K562 (cell line): ENCODE results near the gene EPN2. TPM values are rescaled to one million over a fixed set of nuclear protein-coding genes. Genes with fewer than 3 reads are reported as not detected.

Experiments used
- ATAC-seq: fragments of 200-7000 bp; cut with Tn5 transposase; 3 replicates; pipeline ENCODE4 v1.9.1; 2020; ENCODE audit warnings: moderate library complexity
- BruUV-seq: library from RNA; stranded (reverse); fragments of 400-500 nt; replicated peaks from 2 replicates; lab custom pipeline; 2021; lab: Mats Ljungman, UMichigan
- CTCF ChIA-PET: fragments of 300-600 bp; formaldehyde crosslinking; extraction: SDS; loops from one replicate; lab custom pipeline; 2021; ENCODE audit warnings: low intra/inter-chr PET ratio; lab: Yijun Ruan, JAX
- POLR2A ChIA-PET: fragments of 300-600, 350-650 bp; sonication (Branson Sonifier 250); formaldehyde crosslinking; extraction: SDS; loops from one replicate; lab custom pipeline; 2021; ENCODE audit warnings: antibody characterized with exemption, inconsistent platforms; lab: Yijun Ruan, JAX
- DNase-seq, 4 experiments: peaks; one replicate each; pipeline versions ENCODE4 v3.0.0 to v3.0.0-alpha.2; 2011 to 2018; ENCODE audit warnings: low spot score in 3 of 4, mixed read lengths in 3 of 4; ENCODE audit errors: extremely low read depth in 1 of 4
- FAIRE-seq: peaks from 2 replicates; lab custom pipeline; 2011; peaks lifted over from hg19 to GRCh38; lab: Jason Lieb, UNC
- H2AFZ ChIP-seq: 2 replicates; pipeline ENCODE4 v1.6.0; 2011; ENCODE audit warnings: low read depth, low read length, control low read depth, inconsistent platforms
- H3K27ac ChIP-seq: fragments of 200-600 bp; 3 replicates; pipeline ENCODE4 v1.8.0; 2011; ENCODE audit warnings: low read depth, mild to moderate bottlenecking, control low read depth, inconsistent platforms, low read length, moderate library complexity, mixed read lengths; ENCODE audit errors: extremely low read depth
- H3K27me3 ChIP-seq, 2 experiments: fragments of 300-600 bp in 1 of 2; 2 replicates in 1 of 2; 3 replicates in 1 of 2; pipeline versions ENCODE4 v1.6.0 to v1.8.0; 2011; ENCODE audit warnings: inconsistent platforms in 2 of 2, low read length in 2 of 2, mild to moderate bottlenecking in 1 of 2, mixed read lengths in 1 of 2, moderate library complexity in 1 of 2; ENCODE audit not compliant: control insufficient read depth in 2 of 2, insufficient read depth in 2 of 2
- H3K36me3 ChIP-seq: fragments of 300-600 bp; 3 replicates; pipeline ENCODE4 v1.8.0; 2011; ENCODE audit warnings: mild to moderate bottlenecking, low read length, inconsistent platforms; ENCODE audit not compliant: control insufficient read depth, insufficient read depth
- H3K4me1 ChIP-seq, 2 experiments: fragments of 200-600 bp in 1 of 2; replicated peaks in 1 of 2; 2 replicates in 1 of 2; 3 replicates in 1 of 2; pipeline versions ENCODE4 v1.5.1 to v1.8.0; 2011; ENCODE audit warnings: inconsistent platforms in 2 of 2, low read length in 2 of 2, mild to moderate bottlenecking in 1 of 2, mixed read lengths in 1 of 2, moderate library complexity in 1 of 2; ENCODE audit not compliant: control insufficient read depth in 2 of 2, insufficient read depth in 2 of 2
- H3K4me2 ChIP-seq: 2 replicates; pipeline ENCODE4 v1.6.1; 2011; ENCODE audit warnings: low read length, control low read depth, inconsistent platforms, mixed read lengths; ENCODE audit not compliant: insufficient read depth
- H3K4me3 ChIP-seq: fragments of 200-600 bp; sonication (generic), shearing (Covaris generic); 2 replicates; pipeline ENCODE4 v1.5.1; 2016; ENCODE audit warnings: control low read depth, inconsistent platforms
- H3K79me2 ChIP-seq: fragments of 200-600 bp; 3 replicates; pipeline ENCODE4 v1.8.0; 2011; ENCODE audit warnings: low read length, inconsistent platforms; ENCODE audit not compliant: control insufficient read depth, insufficient read depth
- H3K9ac ChIP-seq, 2 experiments: 2 replicates each; pipeline versions ENCODE4 v1.6.0 to v1.6.1; 2011; ENCODE audit warnings: low read depth in 2 of 2, low read length in 2 of 2, control low read depth in 1 of 2, inconsistent platforms in 1 of 2, mild to moderate bottlenecking in 1 of 2, mixed read lengths in 1 of 2; ENCODE audit not compliant: insufficient read depth in 1 of 2
- H3K9me1 ChIP-seq: one replicate; pipeline ENCODE4 v1.6.0; 2011; ENCODE audit warnings: inconsistent platforms, mild to moderate bottlenecking, low read length, moderate library complexity; ENCODE audit not compliant: control insufficient read depth, insufficient read depth
- H3K9me3 ChIP-seq: replicated peaks from 2 replicates; pipeline ENCODE4 v1.5.1; 2011; ENCODE audit warnings: low read depth, low read length, inconsistent platforms; ENCODE audit not compliant: control insufficient read depth, insufficient read depth
- H4K20me1 ChIP-seq: replicated peaks from 2 replicates; pipeline ENCODE4 v1.6.1; 2011; ENCODE audit warnings: low read length, inconsistent platforms, mixed read lengths; ENCODE audit not compliant: control insufficient read depth, insufficient read depth
- CHD1 ChIP-seq: fragments of 200-600 bp; sonication (generic); IDR thresholded peaks from one replicate; pipeline ENCODE4 v1.6.1; 2012; ENCODE audit warnings: mild to moderate bottlenecking, moderate library complexity, low read length, inconsistent platforms
- ERF ChIP-seq: fragments of 450-650 bp; formaldehyde crosslinking; IDR thresholded peaks from 2 replicates; pipeline ENCODE4 v1.4.0; 2020; ENCODE audit warnings: mild to moderate bottlenecking, mixed read lengths
- WGBS: fragments of 100-300 bp; shearing (Covaris generic); methylation state at CpG from one replicate; pipeline ENCODE4 v1.1.6; 2016; ENCODE audit warnings: low coverage, mixed read lengths; ENCODE audit not compliant: insufficient coverage; ENCODE audit errors: missing lambda C conversion rate; 5-methylcytosine and 5-hydroxymethylcytosine counted together
- in situ Hi-C: fragments of 300-500 bp; cut with MboI; formaldehyde crosslinking; loops from 4 replicates; pipeline ENCODE4 v1.15.0; 2018; ENCODE audit warnings: inconsistent platforms, mixed read lengths
- intact Hi-C: fragments of 100-400 bp; cut with micrococcal nuclease; formaldehyde crosslinking; loops from 2 replicates; pipeline ENCODE4 v1.14.2; 2022
- polyA plus RNA-seq, 8 experiments: library from polyadenylated mRNA; depleted of rRNA in 4 of 8; stranded (reverse) in 5 of 8; unstranded in 3 of 8; fragments of >200 nt; fragmentation: Nextera tagmentation in 2 of 8; fragmentation: Illumina TruSeq in 1 of 8; extraction: Ambion mirVana in 2 of 8; extraction: Trizol in 1 of 8; gene quantifications; 2 replicates each; pipeline versions ENCODE4 v1.2.1 to v1.2.3, GENCODE V29; 2011 to 2014; ENCODE audit warnings: inconsistent platforms in 1 of 8, missing spikeins in 1 of 8
- total RNA-seq, 7 experiments: library from RNA; depleted of rRNA in 6 of 7; stranded (reverse); fragments of >200 nt in 6 of 7; fragmentation: Illumina TruSeq in 2 of 7; extraction: Trizol in 2 of 7; gene quantifications; 2 replicates each; pipeline versions ENCODE4 v1.2.1 to v1.2.3, GENCODE V29; 2011 to 2021; ENCODE audit warnings: low replicate concordance in 1 of 7
- TF ChIP-seq, protein P1 (sequence below): fragments of 450-650 bp; conservative IDR thresholded peaks from 2 replicates; pipeline ENCODE4 v1.6.1; 2016; ENCODE audit warnings: missing genetic modification characterization, low read depth, mild to moderate bottlenecking, missing compliant biosample characterization, moderate library complexity
- TF ChIP-seq, protein P2 (sequence below): fragments of 450-650 bp; IDR thresholded peaks from 2 replicates; pipeline ENCODE4 v1.6.1; 2016

Gene EPN2
- total and polyA plus RNA-seq, 9 of the 15 experiments (the other 6 are each of a cell fraction or from before 2014, with no cell fraction given) = 1.0 to 12.9 (median 8.9) TPM

- intact Hi-C loops = no loop called here
- no peak for TF ChIP-seq ERF (CRISPR knock-in tag)
- TF ChIP-seq, protein P1, sequence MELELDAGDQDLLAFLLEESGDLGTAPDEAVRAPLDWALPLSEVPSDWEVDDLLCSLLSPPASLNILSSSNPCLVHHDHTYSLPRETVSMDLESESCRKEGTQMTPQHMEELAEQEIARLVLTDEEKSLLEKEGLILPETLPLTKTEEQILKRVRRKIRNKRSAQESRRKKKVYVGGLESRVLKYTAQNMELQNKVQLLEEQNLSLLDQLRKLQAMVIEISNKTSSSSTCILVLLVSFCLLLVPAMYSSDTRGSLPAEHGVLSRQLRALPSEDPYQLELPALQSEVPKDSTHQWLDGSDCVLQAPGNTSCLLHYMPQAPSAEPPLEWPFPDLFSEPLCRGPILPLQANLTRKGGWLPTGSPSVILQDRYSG (tag) = 0 out of 2 replicates have a peak, but pooled peaks have one; percentile 19
- TF ChIP-seq, protein P2, sequence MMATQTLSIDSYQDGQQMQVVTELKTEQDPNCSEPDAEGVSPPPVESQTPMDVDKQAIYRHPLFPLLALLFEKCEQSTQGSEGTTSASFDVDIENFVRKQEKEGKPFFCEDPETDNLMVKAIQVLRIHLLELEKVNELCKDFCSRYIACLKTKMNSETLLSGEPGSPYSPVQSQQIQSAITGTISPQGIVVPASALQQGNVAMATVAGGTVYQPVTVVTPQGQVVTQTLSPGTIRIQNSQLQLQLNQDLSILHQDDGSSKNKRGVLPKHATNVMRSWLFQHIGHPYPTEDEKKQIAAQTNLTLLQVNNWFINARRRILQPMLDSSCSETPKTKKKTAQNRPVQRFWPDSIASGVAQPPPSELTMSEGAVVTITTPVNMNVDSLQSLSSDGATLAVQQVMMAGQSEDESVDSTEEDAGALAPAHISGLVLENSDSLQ = peak; percentile 78
- peak; percentile 16 for TF ChIP-seq CHD1
- CTCF ChIA-PET = no interaction called here
Measured at GRCh38 chr17:19376811-19377210, 139.6 kb downstream of the EPN2 start.

More at GRCh38 chr17:19376811-19377210, 139.6 kb downstream of the EPN2 start:
- H3K9ac ChIP-seq = peak overlapping the region in 1 of 2 experiments; percentile 83; a peak in 2 of 4 replicates
- in situ Hi-C loops = no loop called here
- POLR2A ChIA-PET = interaction anchor here (2.2 kb wide), 1 partner anchor 14 kb away, joined by 11 read pairs; the partner anchor contains the start of gene B9D1
- H3K9me3 ChIP-seq = no peaks in the 10 kb centered on the region
- H4K20me1 ChIP-seq = no peaks in the 10 kb centered on the region
- FAIRE-seq = peak; percentile 74
- H3K27me3 ChIP-seq = no peaks in the 10 kb centered on the region; a peak in 1 of 5 replicates
- peak in 1 of 4 experiments; percentile 37 for DNase-seq
- ATAC-seq = no peak
- H3K79me2 ChIP-seq = peaks cover 9% of the 10 kb centered on the region; the same call in 2 of the 3 replicates
- H3K36me3 ChIP-seq = peaks cover 21% of the 10 kb centered on the region; the same call in 1 of the 3 replicates
- H3K27ac ChIP-seq = peak overlapping the region; percentile 83; the same call in 2 of the 3 replicates
- BruUV-seq = no TSS peak
- 0% methylated on average over 2 of the region's 2 CpGs for WGBS
- peak overlapping the region; percentile 65 for H3K4me3 ChIP-seq
- peaks cover 0 to 11% of the 10 kb centered on the region in 2 experiments; a peak in 3 of 5 replicates for H3K4me1 ChIP-seq
- peak overlapping the region; percentile 87 for H3K4me2 ChIP-seq
- H3K9me1 ChIP-seq = no peaks in the 10 kb centered on the region
- H2AFZ ChIP-seq = peak overlapping the region; percentile 98
